ENCODE results near the gene WDR82.

The WDR82 gene

GRCh38 chr3:52278510-52279069, at the start of gene WDR82:
WDR82 (minus strand) TSS chr3:52278649; CDS start chr3:52278361, 288 bp downstream.
- DNase-seq, result peak; percentile 90

- DNase-seq, result no peak
Observed at GRCh38 chr3:52327486-52328290, 49.2 kb upstream of the WDR82 start.

DNA sequence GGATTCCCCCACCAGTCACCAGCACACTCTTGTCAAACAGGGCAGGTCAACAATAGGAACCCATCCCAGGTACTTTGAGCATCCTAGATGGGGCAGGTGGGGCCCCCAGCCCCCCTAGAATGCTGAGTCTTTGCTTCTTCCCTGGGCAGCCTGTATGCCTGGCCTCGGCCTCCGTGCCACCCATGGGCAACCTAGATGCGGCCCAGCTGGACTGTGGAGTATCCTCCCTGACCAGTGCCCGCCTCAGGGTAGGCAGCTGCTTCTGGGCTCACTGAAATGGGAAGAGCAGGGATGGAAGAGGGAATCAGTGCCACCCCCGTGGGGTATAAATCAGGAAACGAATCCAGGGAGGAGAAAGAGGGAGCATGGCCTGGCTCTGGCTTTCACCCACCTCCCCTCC, 48.5 kb upstream of the WDR82 start:
- DNase-seq, result no peak

DNA sequence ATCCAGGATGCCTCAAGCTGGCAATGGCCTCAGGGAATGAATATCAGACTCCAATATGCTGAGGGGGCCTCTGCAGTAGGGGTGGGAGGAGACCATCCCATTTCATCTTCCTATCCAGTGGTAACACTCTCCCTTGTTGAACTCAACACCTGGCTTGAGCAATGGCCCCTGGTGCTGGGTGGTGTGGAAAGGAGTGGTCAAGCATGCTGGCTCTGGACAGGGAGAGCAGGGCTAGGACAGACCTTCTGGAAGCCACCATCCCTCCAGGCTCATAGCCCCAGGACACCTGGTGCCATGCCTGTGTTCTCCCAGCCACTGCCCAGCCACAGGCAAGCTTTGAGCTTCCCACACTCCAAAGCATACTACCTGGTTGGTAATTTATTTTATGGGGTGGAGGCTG, 47.2 kb upstream of the WDR82 start:
- no peak for DNase-seq

DNA sequence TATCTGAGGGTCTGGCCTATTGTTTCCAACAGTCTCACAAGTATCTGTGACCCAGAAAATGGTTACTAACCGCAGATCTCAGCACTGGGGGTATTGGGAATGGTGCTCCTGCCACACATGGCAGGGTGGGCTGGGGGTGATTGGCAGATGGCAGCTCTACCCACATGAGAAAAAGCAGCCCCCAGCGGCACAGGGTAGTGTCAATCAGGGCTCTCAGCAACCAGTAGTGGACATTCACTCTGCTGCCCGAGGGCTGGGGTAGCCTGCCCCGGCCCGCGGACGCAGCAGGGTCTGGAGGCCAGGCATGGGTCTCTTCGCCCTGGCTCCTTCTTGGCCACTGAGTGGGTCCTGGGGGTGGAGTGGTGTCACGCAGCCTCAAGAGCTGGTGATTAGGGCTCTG, 46.2 kb upstream of the WDR82 start:
- no peak for DNase-seq

DNA sequence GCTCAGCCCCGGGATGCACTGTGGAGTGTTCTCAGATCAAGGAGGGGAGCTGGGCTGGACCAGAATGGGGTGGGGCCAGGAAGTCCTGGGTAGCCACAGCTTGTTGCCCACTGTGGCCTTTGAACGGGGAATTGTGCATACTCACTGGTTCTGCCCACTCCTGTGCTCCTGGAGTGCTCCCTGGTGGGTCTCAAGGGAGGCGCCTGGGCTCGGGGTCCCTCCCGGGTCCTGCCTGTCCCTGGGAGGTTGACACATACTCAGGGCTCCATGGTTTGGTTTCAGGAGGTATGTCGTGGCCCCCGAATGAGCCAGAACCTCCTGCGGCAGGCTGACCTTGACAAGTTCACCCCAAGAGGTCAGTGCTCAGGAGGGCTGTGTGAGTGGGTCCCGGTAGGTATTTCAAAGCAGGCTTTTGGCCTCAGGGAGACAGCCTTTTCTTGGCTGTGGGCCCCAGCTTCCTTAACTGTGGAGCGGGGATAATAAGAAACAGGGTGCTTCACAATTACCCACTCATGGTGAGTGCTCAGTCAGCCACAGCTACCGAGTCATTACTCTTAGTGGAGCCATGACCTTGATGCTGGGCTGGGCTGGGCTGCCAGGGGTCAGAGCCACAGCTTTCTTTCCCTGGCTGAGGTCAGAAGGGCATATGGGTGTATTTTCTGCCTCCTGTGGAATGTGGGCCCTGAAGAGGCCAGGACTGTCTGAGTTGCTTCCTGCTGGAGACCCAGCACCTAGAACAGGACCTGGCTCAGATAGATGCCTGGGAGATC, 45.3 kb upstream of the WDR82 start:
- DNase-seq, result no peak

- DNase-seq, result peak; percentile 14
Observed at GRCh38 chr3:52322466-52322865, 44.0 kb upstream of the WDR82 start.

GRCh38 chr3:52321481-52321880, 43.0 kb upstream of the WDR82 start:
- DNase-seq, result no peak

- no peak for DNase-seq
Observed at GRCh38 chr3:52319921-52320595, 41.6 kb upstream of the WDR82 start.

GRCh38 chr3:52318186-52318816, 39.9 kb upstream of the WDR82 start:
- DNase-seq, result no peak

- peak; percentile 44 for DNase-seq
Observed at GRCh38 chr3:52317208-52318000, 39.0 kb upstream of the WDR82 start.

DNA sequence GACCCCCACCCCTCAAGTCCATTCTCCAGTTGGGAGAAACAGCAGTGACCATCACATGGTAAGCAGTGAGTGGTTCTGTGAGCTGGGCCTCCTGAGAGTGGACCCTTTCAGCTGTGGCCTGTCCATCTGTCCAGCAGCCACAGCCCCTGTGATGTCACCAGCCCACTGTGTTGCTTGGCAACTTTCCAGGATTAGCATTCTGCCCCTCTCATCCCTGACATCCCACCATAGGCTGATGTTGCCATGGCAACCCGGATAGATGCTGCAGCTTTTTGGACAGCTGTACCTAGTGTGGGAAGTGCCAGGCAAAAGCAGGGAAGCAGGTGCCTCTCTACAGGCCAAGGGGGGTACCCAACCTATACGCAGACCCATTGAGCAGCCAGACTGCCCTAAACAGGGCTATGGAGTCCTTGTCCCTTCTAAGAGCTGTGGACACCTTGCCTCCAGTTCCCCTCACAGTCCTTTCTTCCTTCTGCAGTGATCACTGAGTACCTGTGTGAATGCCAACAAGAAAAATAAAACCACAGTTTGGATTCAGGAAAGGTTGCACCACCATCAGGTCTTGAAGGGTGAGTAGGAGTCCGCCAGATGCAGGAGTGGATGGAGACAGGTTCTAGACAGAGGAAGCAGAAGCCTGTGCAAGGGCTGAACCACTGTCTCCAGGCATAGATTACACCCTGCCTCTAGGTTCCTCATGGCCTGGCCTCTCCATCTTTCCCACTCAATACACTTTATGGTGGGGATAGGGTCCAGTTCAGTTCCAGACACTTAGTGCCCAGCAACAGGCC, 37.7 kb upstream of the WDR82 start, which contains the start of gene DNAH1:
Gene DNAH1 (plus strand): TSS at position 343 of the 788 bp plus-strand sequence. CDS start 6,124 bp downstream, outside the sequence.
- DNase-seq, result no peak

DNA sequence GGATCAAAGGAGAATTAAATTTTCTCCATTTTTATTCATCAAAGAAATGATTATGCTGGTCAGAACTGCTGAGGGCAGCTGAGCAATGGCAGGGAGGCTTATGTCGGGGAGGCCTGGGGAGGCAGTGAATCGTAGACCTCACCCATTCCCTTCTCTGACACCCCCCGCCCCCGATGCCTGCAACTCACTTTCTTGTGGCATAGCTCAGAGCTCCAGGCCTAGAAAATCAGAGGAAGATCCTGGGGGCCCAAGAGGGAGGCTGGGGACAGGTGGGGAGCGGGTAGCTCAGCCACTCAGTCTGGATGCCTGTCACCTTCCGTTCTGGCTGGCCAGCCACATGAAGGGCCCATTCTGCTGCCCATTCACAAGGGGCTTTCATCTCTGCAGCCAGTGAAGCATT, 36.6 kb upstream of the WDR82 start:
- no peak for DNase-seq

DNA sequence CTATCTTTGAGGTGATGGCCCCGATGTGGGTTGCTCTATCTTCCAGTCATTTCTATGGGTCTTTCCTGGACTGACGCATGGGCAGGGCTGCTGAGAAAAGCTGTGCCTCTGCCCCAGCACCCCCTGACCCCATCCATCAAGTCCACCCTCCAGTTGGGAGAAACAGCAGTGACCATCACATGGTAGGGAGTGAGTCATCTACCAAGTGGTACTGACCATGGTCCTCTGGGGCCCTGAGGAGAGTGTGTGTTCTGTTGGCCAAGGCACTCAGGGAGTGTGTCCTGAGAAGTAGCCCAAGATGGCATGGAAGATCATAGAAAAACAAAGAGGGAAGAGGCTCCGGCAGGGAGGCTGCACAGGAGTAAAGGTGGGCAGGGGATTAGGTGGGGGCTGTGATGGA, 36.0 kb upstream of the WDR82 start:
- no peak for DNase-seq

DNA sequence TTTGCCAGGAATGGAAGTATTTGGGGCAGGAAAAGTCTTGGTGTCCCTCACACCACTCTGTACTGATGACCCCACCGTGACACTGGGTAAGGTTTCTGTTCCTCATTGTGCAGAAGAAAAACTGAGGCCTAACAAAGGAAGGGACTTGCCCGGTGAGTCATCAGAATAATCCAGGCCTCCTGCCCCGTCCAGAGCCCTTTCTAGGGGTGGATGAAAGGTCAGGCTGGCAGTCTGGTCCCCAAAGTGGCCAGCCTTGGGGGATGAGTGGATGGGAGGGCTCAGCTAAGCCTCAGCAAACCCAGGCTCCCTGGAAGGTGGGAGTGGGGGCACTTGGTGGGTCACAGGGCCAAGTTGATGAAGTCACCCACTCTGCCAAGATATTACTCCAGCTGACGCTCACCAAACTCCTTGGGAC, 35.3 kb upstream of the WDR82 start:
- DNase-seq, result no peak

GRCh38 chr3:52313188-52313773, 34.8 kb upstream of the WDR82 start:
- DNase-seq, result no peak

- DNase-seq, result no peak
Observed at GRCh38 chr3:52311576-52312119, 33.2 kb upstream of the WDR82 start.

GRCh38 chr3:52310861-52311575, 32.6 kb upstream of the WDR82 start:
- no peak for DNase-seq

DNA sequence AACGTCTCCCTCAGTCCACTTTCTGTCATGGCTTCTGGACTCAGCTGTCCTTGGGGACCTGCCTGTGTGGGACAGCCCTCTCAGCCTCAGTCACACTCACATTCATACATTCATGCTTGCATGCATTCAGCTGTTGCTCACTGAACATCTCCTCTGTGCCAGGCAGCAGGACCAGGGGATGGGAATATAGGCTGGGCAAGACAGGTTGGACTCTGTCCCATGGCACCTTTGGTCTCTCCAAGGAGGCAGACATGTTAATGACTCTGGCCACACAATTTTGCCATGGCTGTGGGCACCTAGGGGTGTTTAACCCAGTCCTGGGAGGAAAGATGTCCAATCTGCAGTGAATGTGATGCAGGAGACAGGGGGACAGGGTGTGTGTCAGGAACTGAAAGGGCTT, 29.9 kb upstream of the WDR82 start:
- DNase-seq, result no peak

- DNase-seq, result no peak
Observed at GRCh38 chr3:52306978-52307377, 28.5 kb upstream of the WDR82 start.

Measured in hematopoietic multipotent progenitor cell treated with erythropoietin and hydrocortisone succinate and interleukin-3 and kit ligand, for 8 days (in vitro differentiated cells).